ENCODE data around the gene ZBTB11.
"Not testable (repeated sequence)": the region's sequence is repeated elsewhere in the genome, so short reads cannot be mapped to it uniquely, and the experiment has no call there.

GRCh38 chr3:101694836-101695235 is 17.9 kb upstream of the ZBTB11 start:
- TF ChIP-seq CTCF (IDR thresholded peaks at IDR 0.05; ENCODE audit: insufficient read depth, low read length); POLR2AphosphoS5 (IDR thresholded peaks at IDR 0.05; ENCODE audit: low read depth); REST (IDR thresholded peaks at IDR 0.05; ENCODE audit: insufficient replicate concordance, low read depth): not testable (repeated sequence)
